Thoracic aorta (tissue), 2 donors: ENCODE results near the gene RGS14. TPM values are rescaled to one million over a fixed set of nuclear protein-coding genes. Genes with fewer than 3 reads are reported as not detected.

Experiments used
- ATAC-seq: fragments of 150-250 bp; one replicate; pipeline ENCODE4 v1.8.0; 2017; ENCODE audit warnings: low read depth; ENCODE audit not compliant: insufficient number of reproducible peaks, low FRiP score
- DNase-seq: peaks from one replicate; pipeline ENCODE4 v3.0.0-alpha.2; 2020; ENCODE audit warnings: low spot score
- H3K27ac ChIP-seq, 2 donors: fragments of 200-600 bp; sonication (generic); 1 replicate in 1 of 2; 2 replicates in 1 of 2; pipeline ENCODE4 v1.5.1; 2016; ENCODE audit warnings: mild to moderate bottlenecking in 2 of 2, moderate library complexity in 2 of 2
- H3K27me3 ChIP-seq: fragments of 200-600 bp; sonication (generic); replicated peaks from 2 replicates; pipeline ENCODE4 v1.6.0; 2016; ENCODE audit warnings: mild to moderate bottlenecking; ENCODE audit not compliant: insufficient read depth
- H3K36me3 ChIP-seq: fragments of 200-600 bp; sonication (generic); one replicate; pipeline ENCODE4 v1.5.1; 2016
- H3K4me1 ChIP-seq, 2 donors: fragments of 200-600 bp; sonication (generic); 1 replicate in 1 of 2; 2 replicates in 1 of 2; pipeline versions ENCODE4 v1.5.1 to v1.6.0; 2016; ENCODE audit warnings: low read depth in 2 of 2, mild to moderate bottlenecking in 1 of 2; ENCODE audit not compliant: control insufficient read depth in 1 of 2
- H3K4me3 ChIP-seq: fragments of 200-600 bp; sonication (generic); 2 replicates; pipeline ENCODE4 v1.5.1; 2016; ENCODE audit warnings: mild to moderate bottlenecking
- H3K9me3 ChIP-seq: fragments of 200-600 bp; sonication (generic); 2 replicates; pipeline ENCODE4 v1.5.1; 2016
- total RNA-seq, 2 donors: library from RNA; depleted of rRNA; stranded (reverse); fragments of >200 nt; gene quantifications; one replicate each; pipeline versions ENCODE4 v1.1.0 to v1.2.3, GENCODE V29; 2016
- TF ChIP-seq, protein P1 (sequence below): fragments of 200-600 bp; sonication (generic); IDR thresholded peaks from one replicate; pipeline ENCODE4 v1.5.1; 2019; ENCODE audit warnings: antibody characterized with exemption

Gene RGS14
- total RNA-seq, 2 donors from 2014 or later, result 4.9 to 12.6 TPM

DNA sequence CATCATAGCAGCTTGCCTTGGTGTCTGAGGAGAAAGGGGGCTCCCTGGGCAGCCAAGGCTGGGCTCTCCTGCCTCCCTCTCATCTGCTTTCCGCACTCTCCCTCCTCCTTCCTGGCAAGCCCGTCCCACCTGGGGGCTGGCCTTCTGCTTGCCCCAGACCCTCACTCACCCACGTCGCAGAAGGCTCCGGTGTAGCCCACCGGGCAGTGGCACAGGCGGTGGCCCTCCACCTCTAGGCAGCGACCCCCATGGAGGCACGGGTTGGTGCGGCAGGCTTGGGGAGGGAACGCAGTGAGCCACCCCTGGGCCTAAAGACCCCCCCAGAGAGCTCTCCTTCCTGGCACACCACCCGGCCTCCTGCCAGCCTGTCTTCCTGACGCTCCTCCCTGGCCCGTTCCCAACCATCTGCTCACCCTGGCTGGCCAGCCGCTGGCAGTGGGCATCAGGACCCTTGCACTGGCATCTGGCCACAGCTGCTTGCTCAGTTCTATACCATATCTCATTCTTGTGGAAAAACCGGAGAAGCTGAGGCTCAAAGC, 47.0 kb downstream of the RGS14 start:
- H3K27ac ChIP-seq, result no peak overlapping the region
- peaks cover 25% of the 10 kb centered on the region for H3K27me3 ChIP-seq
- H3K9me3 ChIP-seq, result no peaks in the 10 kb centered on the region
- DNase-seq (no peak), ATAC-seq (no peak)
- H3K4me3 ChIP-seq, result peak overlapping the region; percentile 81
- peaks cover 17 to 37% of the 10 kb centered on the region in 2 donors for H3K4me1 ChIP-seq
- TF ChIP-seq, protein P1, sequence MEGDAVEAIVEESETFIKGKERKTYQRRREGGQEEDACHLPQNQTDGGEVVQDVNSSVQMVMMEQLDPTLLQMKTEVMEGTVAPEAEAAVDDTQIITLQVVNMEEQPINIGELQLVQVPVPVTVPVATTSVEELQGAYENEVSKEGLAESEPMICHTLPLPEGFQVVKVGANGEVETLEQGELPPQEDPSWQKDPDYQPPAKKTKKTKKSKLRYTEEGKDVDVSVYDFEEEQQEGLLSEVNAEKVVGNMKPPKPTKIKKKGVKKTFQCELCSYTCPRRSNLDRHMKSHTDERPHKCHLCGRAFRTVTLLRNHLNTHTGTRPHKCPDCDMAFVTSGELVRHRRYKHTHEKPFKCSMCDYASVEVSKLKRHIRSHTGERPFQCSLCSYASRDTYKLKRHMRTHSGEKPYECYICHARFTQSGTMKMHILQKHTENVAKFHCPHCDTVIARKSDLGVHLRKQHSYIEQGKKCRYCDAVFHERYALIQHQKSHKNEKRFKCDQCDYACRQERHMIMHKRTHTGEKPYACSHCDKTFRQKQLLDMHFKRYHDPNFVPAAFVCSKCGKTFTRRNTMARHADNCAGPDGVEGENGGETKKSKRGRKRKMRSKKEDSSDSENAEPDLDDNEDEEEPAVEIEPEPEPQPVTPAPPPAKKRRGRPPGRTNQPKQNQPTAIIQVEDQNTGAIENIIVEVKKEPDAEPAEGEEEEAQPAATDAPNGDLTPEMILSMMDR, result no peak
- H3K36me3 ChIP-seq, result no peaks in the 10 kb centered on the region

DNA sequence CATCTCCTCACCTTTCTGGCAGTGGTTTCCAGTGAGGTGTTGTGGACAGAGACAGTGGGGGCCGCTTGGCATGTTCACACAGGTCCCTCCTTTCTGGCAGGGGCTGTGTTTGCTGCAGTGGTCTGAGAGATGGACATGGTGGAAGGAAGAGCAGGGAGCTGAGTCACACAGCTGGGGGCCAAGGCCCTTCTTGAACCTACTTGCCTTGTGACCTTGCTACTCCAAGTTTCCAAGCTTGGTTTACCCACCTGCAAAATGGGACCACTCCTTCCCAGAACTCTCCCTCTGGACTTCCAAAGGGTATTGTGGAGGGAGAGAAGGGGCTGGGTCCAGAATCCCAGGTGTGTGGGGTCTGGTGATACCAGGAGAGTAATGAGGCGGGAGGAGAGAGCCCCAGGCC, 47.6 kb downstream of the RGS14 start:
- TF ChIP-seq, protein P1, result no peak
- ATAC-seq (no peak), DNase-seq (no peak)
- no peak overlapping the region for H3K27ac ChIP-seq
- no peaks in the 10 kb centered on the region for H3K9me3 ChIP-seq
- H3K27me3 ChIP-seq, result peaks cover 19% of the 10 kb centered on the region
- H3K36me3 ChIP-seq, result no peaks in the 10 kb centered on the region
- no peak overlapping the region for H3K4me3 ChIP-seq
- peaks cover 17 to 31% of the 10 kb centered on the region in 2 donors for H3K4me1 ChIP-seq

DNA sequence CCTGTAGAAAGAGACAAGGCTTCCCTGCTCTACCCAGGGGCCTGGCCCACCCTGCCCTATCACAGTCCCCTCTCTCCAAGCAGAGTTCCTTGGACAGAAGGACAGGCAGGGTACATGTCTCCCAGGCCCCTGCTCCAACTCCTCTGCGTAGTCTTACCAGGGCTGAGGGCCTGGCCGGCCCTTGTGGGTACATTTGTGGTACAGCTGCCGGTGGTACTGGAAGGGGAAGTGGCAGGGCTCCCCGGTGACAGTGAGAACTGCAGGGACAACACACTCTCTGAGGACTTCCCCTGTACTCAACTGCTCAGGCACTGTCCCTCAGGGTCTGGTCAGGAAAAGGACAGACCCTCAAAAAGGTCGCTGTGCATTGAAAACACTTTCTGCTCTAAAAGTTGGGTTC, 48.1 kb downstream of the RGS14 start:
- H3K9me3 ChIP-seq, result no peaks in the 10 kb centered on the region
- H3K4me1 ChIP-seq, result peaks cover 17 to 27% of the 10 kb centered on the region in 2 donors
- DNase-seq (no peak), ATAC-seq (no peak)
- no peak overlapping the region for H3K27ac ChIP-seq
- H3K36me3 ChIP-seq, result no peaks in the 10 kb centered on the region
- peaks cover 15% of the 10 kb centered on the region for H3K27me3 ChIP-seq
- no peak overlapping the region for H3K4me3 ChIP-seq
- TF ChIP-seq, protein P1, result no peak

DNA sequence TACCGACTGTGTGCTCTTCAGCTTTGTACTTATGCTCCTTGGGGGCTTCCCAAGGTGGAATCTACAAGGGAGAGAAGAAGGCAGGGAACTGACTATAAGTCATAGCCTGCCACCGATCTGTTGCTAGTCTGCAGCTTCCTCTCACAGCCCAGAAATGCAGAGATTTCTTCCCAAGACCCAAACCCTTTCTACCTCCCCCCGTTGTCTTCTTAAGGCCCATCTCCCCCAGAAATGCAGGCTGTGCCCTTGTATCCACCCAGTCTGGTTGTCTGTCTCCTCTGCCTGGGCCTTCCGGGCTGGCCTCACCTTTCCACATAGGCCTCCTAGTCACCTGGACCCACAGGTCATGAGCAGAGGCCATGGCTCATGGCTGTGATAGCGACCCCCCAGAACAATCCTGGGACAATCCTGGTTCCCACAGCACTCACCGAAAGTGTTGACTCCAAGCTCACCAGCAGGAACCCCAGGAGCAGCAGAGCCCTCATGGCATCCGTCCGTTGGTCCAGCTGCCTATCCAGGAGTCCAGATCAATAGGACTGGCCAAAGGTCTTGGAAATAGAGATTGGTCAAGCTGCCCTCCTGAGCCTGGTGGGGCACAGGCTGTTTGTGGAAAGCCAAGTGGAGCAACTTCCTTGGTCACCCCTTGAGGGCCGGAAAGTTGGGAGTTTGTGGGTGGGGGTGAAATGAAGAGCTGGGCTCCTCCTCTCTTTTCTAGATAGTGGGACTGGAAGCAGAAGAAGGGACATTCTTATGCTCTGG, 51.5 kb downstream of the RGS14 start, which contains the start of gene F12:
Gene F12, minus strand, starts transcription at position 522 of the 759 bp plus-strand sequence. Its CDS starts 37 bp downstream, at position 485.
- Histone ChIP-seq H3K27me3 (no peaks in the 10 kb centered on the region), H3K4me1 (peaks cover 0 to 5% of the 10 kb centered on the region in 2 donors), H3K9me3 (no peaks in the 10 kb centered on the region), H3K36me3 (no peaks in the 10 kb centered on the region), H3K4me3 (no peak within 1 kb of the TSS), H3K27ac (no peak within 1 kb of the TSS)
- TF ChIP-seq, protein P1, result no peak
- no peak for ATAC-seq
- DNase-seq, result no peak

DNA sequence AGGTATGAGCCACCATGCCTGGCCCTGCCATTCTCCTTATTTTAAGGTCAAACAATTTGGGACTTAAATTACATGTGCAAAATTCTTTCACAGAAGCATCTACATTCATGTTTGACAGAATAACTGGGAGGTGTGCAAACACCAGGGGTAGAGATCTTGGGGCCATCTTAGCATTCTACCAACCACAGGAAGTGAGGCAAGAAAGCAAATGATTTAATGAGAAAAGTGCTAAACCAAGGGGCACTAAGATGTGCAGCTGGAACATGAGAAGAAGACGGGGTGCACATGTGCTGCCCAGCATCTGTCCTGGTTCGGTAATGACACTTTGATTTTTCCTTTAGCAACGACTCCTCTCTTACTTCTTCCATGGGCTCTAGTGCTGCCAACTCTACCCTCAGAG, 52.9 kb downstream of the RGS14 start:
- Histone ChIP-seq H3K27ac (no peak overlapping the region), H3K27me3 (no peaks in the 10 kb centered on the region)
- ATAC-seq, result no peak

More for the DNA sequence above, 52.9 kb downstream of the RGS14 start:
- Histone ChIP-seq H3K9me3 (no peaks in the 10 kb centered on the region), H3K4me1 (no peaks in the 10 kb centered on the region), H3K36me3 (no peaks in the 10 kb centered on the region), H3K4me3 (no peak overlapping the region)
- no peak for DNase-seq
- TF ChIP-seq, protein P1, result no peak
